HG02884 (cell line): ENCODE results near the gene NLRC5.
"Not testable (repeated sequence)": the region's sequence is repeated elsewhere in the genome, so short reads cannot be mapped to it uniquely, and the experiment has no call there.

ENCODE experiments used
- ATAC-seq: cut with Tn5 transposase; IDR thresholded peaks from one replicate; pipeline ENCODE4 v1.9.1; 2021; ENCODE audit warnings: mild to moderate bottlenecking, moderate library complexity; ENCODE audit not compliant: unreplicated experiment

Gene NLRC5

DNA sequence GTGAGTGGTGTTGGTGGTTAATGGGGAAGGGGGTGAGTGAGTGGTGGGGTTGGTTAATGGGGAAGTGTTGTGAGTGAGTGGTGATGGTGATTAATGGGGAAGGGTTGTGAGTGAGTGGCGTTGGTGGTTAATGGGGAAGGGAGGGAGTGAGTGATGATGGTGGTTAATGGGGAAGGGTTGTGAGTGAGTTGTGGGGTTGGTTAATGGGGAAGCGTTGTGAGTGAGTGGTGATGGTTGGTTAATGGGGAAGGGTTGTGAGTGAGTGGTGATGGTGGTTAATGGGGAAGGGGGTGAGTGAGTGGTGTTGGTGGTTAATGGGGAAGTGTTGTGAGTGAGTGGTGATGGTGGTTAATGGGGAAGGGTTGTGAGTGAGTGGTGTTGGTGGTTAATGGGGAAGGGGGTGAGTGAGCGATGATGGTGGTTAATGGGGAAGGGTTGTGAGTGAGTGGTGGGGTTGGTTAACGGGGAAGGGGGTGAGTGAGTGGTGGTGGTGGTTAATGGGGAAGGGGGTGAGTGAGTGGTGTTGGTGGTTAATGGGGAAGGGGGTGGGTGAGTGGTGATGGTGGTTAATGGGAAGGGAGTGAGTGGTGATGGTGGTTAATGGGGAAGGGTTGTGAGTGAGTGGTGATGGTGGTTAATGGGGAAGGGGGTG lies 81.8 kb downstream of the NLRC5 start:
- ATAC-seq: not testable (repeated sequence)

DNA sequence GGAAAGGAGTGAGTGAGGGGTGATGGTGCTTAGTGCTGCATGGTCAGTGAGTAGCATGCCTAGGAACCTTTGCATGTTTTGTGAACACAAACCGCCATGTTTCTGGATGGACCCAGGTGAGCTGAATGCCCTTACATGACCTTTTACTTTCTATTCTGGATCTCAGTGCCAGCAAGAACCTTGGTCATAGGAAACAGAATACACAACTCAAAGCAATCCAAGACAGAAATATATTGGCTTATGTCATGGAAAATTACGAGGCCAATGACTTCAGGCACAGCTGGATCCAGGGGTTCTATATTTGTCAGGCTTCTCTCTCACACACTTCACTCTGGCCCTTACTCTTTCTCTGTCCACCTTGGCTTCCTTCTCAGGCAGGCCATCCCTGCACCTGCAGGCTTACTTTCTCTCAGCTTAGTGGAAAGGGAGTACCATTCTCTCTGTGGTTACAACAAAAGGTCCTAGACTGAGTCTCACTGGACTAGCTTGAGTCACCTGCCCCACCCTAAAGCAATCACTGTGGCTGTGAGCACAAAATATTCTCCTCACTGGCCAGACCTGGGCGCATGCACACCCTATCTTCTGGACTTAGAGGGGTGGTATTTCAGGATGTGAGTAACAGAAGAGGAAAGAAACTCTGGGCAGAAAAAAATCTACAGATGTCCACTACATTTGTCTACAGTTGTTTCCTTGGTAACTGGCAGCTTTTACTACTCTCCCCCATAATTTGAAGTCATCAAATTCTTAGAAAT lies 82.7 kb downstream of the NLRC5 start:
- ATAC-seq: no peak

DNA sequence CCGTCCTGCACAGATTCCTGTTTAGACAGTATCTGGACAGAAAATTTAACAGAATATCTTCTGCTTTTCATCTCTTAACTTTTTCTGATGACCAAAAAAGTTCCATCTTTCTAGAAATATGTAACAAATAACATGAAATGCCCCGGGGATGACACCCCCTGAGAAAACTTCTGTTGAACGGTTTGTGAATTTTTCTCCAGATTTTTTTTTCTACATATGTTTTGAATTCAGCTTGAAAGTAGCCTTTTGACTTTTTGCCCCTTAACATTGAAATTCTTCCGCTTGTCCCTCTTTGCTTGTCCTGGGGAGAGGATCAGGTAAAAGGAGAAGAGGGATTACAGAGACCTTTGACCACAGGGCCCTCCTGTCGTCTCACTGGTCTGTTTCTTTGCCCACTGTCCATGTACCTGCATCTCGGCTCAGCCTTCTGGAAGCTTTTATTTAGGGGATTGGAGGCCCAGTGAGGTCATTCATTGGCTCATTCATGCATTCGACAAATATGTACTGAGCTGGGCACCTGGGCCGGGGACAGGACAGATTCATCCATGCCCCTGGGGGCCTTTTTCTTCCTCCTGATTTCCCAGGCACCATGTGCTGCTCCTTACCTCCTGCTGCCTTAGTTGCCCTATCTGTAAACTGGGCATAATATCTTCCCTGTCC lies 83.4 kb downstream of the NLRC5 start:
- ATAC-seq: no peak

DNA sequence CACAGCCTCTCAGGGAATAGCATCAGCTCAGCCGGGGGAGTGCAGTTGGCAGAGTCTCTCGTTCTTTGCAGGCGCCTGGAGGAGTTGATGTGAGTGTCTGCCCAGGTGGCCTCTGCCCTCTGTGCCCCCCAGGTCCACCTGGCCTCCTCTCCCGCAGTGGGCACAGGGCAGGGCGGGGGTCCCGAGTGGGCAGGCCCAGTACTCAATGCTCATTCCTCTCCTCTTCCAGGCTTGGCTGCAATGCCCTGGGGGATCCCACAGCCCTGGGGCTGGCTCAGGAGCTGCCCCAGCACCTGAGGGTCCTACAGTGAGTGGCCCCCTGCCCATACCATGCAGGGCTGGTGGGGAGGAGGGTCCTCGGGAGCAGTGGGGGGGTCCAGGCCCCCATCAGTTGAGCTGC lies 88.4 kb downstream of the NLRC5 start:
- ATAC-seq: no peak

DNA sequence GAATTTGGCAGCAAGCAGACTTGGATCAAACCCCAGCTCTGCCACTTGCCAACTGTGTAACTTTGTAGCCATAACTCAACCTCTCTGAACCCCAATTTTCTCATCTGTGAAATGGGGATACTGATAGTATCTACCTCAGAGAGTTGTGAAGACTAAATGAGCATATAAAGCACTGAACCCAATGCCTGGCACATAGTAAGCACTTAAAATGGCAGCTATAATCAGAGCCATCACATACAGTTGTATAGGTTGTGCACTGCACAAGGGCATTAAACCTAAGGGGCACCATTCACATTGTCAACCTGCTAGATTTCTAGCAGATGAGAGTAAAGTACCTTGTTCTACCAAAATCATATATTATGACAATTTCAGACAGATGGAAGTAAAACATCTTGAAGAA lies 92.4 kb downstream of the NLRC5 start:
- ATAC-seq: no peak

DNA sequence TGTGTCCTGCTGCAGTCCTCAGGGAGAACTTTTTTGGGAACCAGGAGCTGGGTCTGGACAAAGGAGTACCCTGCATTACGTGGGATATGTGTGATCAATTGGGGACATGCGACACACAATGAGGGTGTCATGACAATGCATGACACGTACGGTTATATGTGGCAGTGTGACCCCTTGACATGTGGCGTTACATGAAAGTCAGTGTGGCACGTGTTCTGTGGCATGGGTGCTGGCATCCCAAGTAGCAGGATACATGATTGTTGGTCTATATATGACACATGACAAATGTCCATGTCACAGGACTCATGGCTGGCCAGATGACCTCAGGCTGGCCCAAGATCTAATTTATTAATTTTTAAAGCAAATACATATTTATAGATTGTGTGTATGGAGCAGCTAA lies 93.3 kb downstream of the NLRC5 start:
- ATAC-seq: no peak

DNA sequence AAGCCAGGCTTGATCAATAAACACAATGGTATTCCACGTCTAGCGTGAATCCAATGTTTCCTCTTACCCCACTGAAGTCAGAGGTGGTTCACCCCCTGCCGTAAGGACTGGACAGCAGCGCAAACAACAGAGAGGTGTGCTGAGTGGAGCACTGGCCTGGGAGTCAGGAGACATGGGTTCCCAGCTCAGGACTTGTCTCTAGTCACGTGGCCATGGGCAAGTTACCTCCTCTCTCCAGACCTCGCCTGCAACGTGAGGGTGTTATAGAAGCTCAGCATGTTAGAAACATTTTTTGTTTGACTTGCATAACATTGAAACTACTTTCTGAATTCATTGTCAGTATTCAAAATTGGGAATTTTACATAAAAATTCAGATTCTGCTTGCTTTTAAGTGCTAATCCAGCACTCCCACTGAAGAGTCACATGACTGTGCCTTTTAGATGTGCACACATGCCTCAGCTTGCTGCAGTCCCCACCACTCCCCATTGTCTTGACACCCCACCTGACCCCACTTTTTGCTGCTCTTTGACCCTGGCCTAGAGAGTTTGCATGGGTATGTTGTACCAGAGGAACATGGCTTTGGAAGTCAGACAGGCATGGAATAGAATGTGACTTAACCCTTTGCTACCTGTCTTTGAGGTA lies 94.2 kb downstream of the NLRC5 start:
- no peak for ATAC-seq

DNA sequence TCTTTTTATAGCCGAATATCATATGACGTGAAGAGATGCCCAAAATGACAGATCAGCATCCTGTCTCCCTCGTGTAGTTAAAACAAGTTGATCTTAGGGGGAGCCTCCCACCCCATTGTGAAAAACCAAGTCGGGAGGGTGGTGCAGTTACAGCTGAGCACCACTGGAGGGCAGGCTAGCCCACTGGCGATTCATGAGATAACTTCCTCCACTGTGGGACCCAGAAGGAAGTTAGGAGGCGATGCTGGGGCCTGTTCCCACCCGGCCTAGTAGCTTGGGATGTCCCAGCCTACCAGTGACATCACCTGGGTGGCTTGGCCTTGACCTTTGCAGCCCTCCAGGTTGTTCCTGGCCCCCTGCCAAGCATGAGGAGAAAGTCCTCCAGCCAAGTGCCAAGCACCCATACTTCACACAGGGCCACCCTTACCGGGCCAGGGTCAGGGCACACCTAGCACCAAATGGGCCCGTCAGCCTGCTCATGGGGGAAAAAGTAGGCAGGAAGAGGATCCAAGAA lies 95.0 kb downstream of the NLRC5 start:
- ATAC-seq: no peak

DNA sequence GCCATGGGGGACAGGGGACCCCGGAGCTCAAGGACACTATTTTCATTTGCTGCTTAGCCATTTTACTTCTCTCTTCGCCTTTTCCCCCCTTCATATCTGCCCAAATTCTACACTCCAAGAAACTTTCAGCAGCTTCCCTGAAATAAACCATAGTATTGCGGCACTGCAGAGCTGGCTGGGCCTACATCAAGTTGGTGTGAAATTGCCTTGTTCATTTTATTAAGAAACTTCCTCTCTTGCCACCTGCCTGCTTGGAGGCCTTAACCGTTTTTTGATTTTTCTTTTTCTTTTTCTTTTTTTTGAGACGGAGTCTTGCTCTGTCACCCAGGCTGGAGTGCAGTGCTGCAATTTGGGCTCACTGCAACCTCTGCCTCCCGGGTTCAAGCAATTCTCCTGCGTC lies 95.6 kb downstream of the NLRC5 start:
- no peak for ATAC-seq

DNA sequence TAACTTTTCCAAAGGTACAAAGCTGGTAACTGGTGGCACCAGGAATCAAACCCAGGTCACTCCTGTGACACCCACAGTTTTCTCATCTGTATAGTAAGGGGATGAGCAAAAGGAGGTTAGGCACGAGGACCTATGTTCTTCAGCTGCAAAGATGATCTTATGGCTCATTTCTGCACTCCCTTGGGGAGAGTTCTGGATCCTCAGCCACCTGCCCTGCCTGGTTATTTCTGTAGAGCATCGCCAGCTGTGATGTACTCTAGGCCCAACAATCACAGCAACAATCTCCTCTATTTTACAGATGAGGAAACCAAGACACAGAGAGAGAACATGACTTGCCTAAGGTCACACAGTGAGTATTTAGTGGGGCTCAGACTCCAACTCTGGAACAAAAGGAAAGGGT lies 97.6 kb downstream of the NLRC5 start:
- ATAC-seq: no peak

DNA sequence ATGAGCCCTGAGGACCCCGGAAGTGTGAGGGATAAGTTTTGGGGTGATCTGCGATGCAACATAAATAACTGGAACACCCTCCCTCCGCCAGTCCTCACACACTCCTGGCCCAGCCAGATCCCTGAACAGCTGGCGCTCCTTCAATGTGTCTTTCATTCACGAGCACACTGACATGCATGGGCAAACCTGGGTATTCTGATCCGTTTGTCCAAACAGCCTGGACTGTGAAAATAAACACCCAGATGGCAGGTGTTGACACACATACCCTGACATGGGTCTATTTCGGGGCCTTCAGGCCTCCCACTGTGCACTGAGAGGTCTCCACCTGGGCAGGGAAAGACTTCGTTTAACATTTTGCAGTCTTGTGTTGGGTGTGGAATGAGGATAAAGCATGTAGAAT lies 100.0 kb downstream of the NLRC5 start:
- ATAC-seq: no peak

DNA sequence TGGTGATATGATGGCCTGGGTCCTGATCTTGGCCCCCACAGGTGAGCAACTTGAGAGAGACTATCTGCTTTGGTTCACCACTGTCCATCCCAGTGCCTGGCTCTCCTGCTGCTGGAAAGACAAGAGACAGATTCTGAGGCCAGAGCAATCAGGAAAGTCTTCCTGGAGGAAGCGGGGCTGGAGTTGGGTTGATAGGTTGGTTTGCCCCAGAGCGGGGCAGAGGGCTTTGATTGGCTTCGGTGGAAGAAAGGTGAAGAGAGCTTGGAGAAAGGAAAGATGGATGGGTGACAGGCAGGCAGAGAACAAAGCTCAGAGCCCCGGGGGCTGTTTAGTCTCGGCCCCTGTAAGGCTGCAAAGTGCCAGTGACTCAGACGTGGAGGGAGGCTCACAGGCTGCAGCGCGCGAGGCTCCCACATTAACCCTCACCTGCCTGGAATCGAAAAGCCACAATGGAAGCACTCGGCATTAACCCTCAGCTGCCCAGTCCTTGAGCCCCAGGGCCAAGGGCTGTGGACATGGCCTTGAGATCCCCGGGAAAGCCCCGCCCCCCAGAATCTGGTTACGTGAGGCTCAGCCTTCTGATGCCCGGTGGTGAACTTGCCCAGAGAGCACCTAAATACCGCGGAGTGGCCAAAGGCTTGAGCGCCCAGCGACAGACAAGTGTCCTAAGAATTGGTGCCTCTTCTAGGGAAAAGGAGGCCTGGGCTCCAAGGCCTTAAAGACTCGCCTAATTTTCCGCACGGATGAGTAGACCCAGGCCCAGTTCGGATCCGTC lies 102.0 kb downstream of the NLRC5 start:
- no peak for ATAC-seq

DNA sequence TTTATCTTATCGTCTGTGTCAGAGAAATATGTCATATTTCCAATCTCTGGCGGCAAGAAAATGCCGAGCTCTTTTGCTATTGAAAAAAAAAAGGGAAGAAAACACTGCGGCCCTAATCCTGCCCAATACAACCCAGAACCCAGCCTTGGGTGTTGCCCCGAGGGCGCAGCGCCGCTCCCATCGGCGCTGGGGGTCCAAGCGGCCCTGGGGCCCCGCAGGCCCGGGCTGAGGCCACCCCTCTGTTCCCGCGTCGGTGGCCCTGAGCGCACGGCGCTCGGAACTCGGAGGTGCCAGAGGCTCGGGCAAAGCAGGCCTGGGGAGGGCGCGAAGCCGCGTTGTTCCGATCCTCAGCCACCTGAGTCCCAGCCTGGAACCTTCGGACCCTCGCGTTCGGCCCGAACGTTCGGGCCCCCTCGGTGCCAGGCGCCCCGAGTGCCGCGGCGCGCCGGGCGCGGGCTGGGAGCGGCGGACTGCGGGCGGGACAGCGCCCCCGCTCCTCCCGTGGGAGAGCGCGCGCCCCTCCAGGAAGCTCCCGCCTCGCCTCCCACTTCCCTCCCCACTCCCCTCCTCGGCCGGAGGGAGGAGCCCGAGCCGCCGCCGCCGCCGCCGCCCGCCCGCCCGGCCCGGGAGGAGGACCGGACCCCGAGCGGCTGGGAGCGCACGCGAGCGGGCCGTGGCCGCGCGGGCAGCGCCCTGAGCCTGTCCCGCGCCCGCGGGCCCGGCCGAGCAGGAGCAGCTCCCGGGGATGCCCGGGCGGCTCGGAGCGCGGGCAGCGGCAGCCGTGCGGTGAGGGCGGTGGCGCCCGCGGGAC lies 102.8 kb downstream of the NLRC5 start, which contains the start of gene CPNE2:
Gene CPNE2, plus strand, starts transcription at position 609 of the 811 bp plus-strand sequence. CDS start 18,160 bp downstream, outside the sequence.
- no peak for ATAC-seq

DNA sequence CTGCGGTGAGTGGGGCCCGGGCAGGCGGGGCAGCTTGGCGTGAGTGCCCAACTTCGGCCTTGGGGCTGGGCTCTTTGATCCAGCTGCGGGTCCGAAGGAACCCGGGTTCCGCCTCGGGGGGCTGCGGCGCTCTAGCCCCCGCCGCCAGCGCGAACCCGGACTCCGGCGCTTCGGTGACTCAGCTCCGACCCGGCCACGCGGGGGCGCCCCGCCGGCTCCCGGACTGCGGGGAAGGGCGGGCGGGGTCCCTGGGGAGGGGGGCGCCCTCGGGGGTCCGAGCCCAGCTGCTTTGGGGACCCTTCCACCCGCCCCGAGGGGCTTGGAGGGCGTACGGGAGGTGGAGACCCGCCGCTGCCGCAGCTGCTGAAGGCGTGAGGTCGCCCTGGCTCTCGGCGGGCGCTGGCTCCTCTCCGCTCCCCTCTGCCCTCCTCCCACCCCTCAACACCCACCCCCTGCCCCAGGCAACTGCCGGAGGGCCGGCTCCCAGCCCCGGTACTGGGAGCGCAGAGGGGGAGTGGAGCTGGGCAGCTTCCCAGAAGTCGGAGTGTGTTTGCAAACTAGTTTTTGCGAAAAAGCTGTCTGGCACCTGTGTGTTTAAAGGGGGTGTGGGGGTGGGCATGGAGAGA lies 103.5 kb downstream of the NLRC5 start:
- ATAC-seq: no peak

DNA sequence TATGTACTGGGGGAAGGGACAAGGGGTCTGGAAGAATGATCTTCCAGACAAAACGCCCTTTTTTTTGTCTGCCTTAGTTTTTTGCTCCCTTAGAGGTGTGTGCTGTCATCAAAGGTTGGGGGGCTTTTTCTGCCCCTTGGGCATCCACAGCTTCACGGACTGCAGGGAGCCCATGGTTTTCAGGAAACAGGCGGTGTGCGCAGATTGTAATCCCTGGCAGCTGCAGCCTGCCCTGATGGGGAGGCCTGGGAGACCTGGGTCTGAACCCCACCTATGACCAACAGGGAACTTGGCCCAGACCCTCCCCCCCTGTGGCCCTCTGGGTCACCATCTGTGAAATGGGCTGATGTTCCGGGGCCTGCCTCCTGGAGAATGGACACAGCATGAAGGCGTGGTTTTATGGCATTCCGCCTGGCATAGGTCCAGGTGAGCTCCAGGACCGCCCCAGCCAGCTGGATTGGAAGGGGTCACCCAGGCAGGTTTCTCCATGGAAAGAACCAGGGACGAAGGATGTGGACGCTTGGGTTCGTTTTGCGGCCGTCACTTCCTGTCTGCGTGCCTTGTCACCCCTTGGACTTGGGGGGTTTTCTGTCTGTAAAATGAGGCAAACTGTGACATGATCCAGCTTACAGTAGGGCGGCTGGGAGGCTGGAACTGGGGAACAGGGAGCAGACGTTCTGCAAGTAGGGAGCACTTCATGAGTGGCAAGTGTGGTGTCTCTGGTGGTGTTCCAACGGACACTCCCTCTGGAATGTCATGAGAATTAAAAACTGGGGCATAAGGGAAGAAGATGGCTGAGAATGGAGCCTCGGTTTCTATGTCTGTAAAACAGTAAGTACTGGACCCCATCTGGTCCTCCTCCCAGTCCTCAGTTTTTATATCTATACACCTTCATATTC lies 104.6 kb downstream of the NLRC5 start:
- ATAC-seq: no peak

DNA sequence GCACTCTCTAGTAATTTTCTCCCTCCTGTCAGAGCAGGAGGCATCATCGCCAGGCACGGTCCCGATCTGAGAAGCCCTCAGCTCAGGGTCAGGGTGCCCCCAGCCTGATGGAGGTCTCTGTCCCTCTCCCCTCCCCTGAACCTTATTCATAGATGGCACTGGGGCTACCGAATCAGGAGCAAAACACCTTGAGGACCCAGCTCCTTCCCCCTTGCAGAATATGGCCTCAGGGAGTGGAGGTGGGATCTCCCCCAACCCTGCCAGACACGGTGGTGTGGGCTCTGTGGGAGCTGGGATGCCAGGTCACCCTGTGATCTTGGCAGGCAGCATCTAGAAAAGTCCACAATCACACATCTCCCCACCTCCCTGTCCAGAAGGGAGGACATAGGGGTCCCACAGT lies 105.6 kb downstream of the NLRC5 start:
- no peak for ATAC-seq

DNA sequence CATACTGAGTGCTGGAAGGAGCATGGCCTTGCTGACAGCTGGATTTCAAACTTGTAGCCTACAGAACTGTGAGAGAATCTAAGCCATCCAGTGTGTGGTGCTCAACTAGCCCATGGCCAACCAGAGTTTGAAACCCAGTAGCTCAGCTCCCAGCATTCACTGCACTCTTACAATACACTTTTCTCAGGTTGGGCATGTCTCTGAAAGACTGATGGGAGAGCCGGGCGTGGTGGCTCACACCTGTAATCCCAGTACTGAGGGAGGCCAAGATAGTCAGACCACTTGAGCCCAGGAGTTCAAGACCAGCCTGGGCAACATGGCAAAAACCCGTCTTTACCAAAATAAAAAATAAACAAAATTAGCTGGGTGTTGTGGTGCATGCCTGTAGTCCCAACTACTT lies 106.8 kb downstream of the NLRC5 start:
- ATAC-seq: no peak

DNA sequence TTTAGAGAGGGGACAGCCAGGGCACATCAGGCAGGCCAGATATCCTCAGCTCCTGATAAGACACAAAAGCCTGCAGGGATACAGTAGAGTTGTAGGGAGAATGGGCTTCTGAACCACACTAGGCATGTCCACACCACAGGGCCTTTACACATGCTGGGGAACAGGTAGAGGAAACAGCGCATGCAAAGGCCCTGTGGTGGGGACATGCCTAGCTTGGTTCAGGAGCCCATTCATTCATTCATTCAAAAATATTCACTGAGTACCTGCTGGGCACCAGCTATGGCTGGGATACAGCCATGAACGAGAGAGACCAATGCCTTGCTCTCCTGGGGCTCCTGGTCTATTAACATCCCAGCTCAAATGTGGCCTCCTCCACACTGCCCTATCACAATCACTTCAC lies 107.4 kb downstream of the NLRC5 start:
- ATAC-seq: no peak
